ENCODE measurements around the gene PARK7.

GRCh38 chr1:8031176-8031785, 69.8 kb downstream of the PARK7 start:
- peak; percentile 75 to 81 (median 78) for TF ChIP-seq CTCF (IDR thresholded peaks at IDR 0.05)
- no peak for TF ChIP-seq POLR2A (IDR thresholded peaks at IDR 0.05)

All from right lobe of liver (tissue), 4 donors.